ENCODE results near the gene HS2ST1.

The HS2ST1 gene

GRCh38 chr1:87030740-87031690, 116.6 kb downstream of the HS2ST1 start:
- H3K27ac ChIP-seq, result no peak overlapping the region
- no peak for DNase-seq (ENCODE audit: low spot score)
- no peak overlapping the region for H3K4me3 ChIP-seq
- TF ChIP-seq, protein P1, sequence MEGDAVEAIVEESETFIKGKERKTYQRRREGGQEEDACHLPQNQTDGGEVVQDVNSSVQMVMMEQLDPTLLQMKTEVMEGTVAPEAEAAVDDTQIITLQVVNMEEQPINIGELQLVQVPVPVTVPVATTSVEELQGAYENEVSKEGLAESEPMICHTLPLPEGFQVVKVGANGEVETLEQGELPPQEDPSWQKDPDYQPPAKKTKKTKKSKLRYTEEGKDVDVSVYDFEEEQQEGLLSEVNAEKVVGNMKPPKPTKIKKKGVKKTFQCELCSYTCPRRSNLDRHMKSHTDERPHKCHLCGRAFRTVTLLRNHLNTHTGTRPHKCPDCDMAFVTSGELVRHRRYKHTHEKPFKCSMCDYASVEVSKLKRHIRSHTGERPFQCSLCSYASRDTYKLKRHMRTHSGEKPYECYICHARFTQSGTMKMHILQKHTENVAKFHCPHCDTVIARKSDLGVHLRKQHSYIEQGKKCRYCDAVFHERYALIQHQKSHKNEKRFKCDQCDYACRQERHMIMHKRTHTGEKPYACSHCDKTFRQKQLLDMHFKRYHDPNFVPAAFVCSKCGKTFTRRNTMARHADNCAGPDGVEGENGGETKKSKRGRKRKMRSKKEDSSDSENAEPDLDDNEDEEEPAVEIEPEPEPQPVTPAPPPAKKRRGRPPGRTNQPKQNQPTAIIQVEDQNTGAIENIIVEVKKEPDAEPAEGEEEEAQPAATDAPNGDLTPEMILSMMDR (IDR thresholded peaks at IDR 0.05), result no peak

GRCh38 chr1:87034351-87034750, 119.9 kb downstream of the HS2ST1 start:
- DNase-seq (ENCODE audit: low spot score), result no peak
- TF ChIP-seq, protein P1 (IDR thresholded peaks at IDR 0.05), result no peak
- no peak overlapping the region for H3K4me3 ChIP-seq
- H3K27ac ChIP-seq, result no peak overlapping the region

GRCh38 chr1:87039096-87039495, 124.7 kb downstream of the HS2ST1 start:
- TF ChIP-seq, protein P1 (IDR thresholded peaks at IDR 0.05), result no peak
- H3K27ac ChIP-seq, result no peak overlapping the region
- DNase-seq (ENCODE audit: low spot score), result no peak

DNA sequence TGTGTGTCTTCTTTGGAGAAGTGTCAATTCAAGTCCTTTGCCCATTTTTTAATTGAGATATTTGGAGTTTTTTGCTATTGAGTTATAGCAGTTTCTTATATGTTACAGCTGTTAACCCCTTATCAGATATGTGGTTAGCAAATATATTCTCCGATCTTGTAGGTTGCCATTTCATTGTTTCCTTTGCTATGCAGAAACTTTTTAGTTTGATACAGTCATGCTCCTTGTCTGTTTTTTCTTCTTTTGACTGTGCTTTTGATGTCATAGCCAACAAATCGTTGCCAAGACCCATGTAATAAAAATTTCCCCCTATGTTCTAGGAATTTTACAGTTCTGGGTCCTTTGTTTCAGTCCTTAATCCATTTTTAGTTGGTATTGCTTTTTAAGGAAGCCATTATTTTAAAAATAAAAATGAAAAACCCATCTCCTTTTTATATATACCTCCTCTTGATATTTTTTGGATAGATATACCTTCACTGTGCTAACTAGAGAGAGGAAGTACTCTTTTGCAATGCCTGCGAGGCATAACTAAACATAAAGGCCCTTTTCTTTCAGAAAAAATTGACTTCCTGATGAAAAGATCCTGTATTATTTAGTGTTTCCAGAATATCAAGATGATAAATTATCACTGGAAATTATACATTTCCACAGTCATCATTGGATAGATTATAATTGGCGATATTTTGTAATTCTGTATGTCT, 127.8 kb downstream of the HS2ST1 start:
- TF ChIP-seq, protein P1 (IDR thresholded peaks at IDR 0.05), result no peak
- Histone ChIP-seq H3K4me3 (no peak overlapping the region), H3K27ac (no peak overlapping the region)
- DNase-seq (ENCODE audit: low spot score), result no peak

More at GRCh38 chr1:87039096-87039495, 124.7 kb downstream of the HS2ST1 start:
- no peak overlapping the region for H3K4me3 ChIP-seq

DNA sequence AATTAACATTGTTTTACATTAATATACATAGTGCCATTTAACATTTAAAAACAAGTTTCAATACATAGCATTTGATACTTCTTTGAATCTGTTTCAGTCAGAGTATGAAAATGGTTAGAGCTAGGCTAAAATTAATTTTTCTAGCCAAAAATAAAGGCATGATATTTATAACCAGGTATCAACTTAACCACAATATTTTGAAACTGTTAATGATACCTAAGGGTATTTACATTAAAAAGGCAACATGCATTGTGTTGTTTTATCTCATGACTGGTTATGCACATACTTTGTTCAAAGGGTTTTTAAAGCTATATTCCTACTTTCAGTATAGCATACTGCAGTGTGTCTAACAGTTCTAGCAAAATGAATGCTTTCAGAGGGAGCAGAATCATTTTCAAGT, 130.0 kb downstream of the HS2ST1 start:
- TF ChIP-seq, protein P1 (IDR thresholded peaks at IDR 0.05), result no peak
- no peak for DNase-seq (ENCODE audit: low spot score)
- Histone ChIP-seq H3K4me3 (no peak overlapping the region), H3K27ac (no peak overlapping the region)

GRCh38 chr1:87044840-87045239, 130.4 kb downstream of the HS2ST1 start:
- Histone ChIP-seq H3K27ac (no peak overlapping the region), H3K4me3 (no peak overlapping the region)
- TF ChIP-seq, protein P1 (IDR thresholded peaks at IDR 0.05), result no peak
- no peak for DNase-seq (ENCODE audit: low spot score)
